KBM-7 (cell line): ENCODE measurements around the gene EDA.

Experiments used
- DNase-seq: peaks from one replicate; pipeline ENCODE4 v3.0.0-alpha.2; 2015
- in situ Hi-C: fragments of 300-500 bp; cut with MboI; formaldehyde crosslinking; loops from 2 replicates; pipeline ENCODE4 v1.14.3; 2020; ENCODE audit warnings: low sequenced_read_pairs, low pct_unique_long_range_greater_than_20kb, mixed read lengths

Gene EDA

DNA sequence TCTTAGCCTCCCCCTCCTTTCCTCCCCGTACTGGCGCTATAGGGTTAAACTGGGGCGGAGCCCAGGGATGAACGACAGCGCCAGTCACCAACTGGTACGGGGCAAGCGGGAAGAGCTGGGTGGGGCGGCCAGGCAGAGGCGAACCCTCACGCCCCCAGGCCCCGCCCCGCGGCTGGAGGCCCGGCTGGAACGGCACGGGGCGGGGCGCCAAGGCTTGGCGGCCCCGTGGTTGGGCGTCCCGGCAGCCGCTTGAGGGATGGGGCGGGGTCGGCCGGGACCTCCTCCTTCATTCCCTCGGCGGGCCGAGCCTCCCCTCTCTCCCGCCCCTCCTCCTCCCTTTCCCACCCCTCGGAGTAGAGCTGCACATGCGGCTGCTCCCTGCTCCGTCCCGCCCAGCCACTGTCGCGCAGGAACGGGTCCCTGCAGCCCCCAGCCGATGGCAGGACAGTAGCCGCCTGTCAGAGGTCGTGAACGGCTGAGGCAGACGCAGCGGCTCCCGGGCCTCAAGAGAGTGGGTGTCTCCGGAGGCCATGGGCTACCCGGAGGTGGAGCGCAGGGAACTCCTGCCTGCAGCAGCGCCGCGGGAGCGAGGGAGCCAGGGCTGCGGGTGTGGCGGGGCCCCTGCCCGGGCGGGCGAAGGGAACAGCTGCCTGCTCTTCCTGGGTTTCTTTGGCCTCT lies at the start of gene EDA:
EDA (plus strand) TSS at position 335 of the 678 bp plus-strand sequence.
- peak; percentile 94 for DNase-seq
- in situ Hi-C loops, result no loop called here

DNA sequence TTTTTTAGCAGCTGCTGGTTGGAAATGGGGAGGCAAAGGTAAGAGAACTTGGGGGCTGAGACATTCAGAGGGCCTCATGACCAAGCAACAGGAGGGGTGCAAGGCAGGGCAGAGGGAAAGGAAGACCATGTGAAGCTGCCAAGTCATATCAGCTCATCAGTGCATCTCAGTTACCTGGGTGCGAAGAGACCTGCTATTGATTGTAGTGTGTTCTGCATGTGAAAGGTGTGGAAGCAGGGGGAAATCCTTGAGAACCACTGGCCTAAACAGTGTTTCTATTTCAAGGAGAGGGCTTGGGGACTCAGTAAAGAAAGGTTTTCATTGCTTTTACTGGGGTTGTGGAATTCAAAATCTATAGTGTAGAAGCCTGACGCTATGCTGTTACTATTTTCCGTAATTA lies 47.1 kb upstream of the EDA start:
- no peak for DNase-seq
- in situ Hi-C loops, result no loop called here

DNA sequence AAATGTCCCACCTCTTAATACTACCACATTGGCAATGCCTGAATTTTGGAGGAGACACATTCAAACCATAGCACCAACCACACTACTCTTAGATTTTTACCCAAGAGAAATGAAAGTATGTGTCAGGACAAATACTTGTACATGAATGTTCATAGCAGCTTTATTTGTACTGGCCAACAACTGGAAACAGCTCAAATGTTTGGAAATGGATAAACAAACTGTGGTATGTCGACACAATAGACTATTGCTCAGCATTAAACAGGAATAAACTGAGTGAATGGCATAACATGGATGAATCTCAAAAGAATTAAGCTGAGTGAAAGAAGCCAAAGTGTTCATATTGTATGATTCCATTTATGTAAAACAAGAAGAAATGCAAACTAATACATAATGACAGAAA lies 18.5 kb upstream of the EDA start:
- DNase-seq, result no peak
- in situ Hi-C loops, result no loop called here

DNA sequence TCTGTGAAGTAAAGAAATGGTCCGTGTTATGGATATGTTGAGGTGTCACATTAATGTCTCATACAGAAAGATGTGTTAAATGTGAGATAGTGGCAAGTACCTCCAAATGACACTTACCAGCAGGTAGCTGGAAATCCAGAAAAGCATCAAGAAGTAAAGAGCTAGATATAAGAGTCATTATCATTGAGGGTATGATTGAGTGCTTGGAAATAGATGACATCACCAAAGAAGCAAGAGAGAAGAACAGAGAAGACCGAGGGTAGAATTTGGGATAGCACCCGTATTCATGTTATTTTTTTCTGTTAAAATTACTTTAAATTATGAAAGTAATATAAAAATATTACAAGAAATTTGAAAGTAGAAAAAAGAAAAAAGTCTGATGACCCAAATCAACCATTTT lies 15.7 kb upstream of the EDA start:
- in situ Hi-C loops, result no loop called here
- no peak for DNase-seq

DNA sequence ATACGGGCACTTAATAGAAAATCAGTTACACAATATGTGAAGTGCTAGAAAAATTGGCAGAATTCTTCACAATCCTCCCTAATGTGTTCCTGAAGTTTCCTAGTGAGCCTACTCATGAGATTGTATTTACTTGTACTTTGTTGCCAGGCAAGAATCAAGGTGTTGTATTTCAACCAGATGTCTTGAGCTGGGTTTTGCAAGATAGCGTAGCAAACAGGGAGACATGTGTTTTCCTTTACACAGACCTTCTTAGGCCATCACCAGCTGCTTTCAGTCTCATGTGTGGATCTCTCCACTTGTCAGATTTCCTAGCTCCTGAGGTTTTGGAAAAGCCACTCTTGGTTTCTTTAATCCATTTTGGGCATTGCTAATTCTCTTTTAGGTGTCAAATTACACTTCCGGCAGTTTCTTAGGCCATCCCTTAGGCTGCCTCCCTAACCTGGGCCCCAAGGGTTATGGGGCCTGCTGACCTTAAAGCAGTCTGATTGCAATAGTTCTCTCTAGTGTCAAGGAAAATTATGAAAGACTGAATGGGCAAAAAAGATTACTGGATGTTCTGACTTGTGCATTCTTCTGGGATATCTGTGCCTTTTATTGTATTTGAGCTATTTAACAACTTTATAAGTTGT lies 12.2 kb upstream of the EDA start:
- no peak for DNase-seq
- in situ Hi-C loops, result no loop called here

DNA sequence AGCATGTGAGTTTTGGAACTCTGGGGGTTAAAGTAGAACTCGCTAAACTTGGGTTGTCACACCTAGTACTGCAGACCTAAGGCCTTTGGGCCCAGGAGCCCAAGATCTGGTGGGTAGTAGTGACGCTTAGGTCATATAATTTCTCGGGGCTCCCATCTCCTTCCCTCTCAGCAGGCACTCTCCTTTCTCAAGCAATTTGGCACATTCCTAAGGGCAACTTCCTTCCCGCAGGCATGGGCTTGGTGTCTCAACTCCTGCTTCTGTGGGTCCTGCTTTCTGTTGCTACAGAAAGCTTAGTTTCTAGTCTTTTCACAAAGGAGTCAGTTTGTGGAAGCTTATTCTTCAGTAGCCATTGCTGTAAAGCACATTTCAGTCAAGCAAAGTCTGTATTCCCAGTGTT lies 10.4 kb upstream of the EDA start:
- DNase-seq, result no peak
- in situ Hi-C loops, result no loop called here

DNA sequence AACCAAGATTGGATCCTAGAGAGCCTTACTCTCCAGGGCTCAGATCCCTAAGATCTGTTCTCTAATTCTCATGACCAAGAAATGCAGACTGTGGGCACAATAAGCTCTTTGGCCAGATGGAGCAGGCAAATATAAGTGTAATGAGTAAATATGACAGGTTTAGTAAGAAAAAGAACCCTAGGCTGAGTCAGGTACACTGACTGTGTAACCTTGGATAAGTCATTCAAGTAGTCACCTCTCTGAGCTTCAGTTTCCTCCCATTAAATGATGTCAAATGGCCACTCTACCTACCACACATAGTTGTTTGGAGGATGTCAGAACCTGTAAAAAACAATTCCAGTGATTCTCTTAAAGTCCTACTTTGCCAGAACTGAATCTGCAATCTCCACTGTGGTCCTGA lies 8.3 kb upstream of the EDA start:
- in situ Hi-C loops, result no loop called here

DNA sequence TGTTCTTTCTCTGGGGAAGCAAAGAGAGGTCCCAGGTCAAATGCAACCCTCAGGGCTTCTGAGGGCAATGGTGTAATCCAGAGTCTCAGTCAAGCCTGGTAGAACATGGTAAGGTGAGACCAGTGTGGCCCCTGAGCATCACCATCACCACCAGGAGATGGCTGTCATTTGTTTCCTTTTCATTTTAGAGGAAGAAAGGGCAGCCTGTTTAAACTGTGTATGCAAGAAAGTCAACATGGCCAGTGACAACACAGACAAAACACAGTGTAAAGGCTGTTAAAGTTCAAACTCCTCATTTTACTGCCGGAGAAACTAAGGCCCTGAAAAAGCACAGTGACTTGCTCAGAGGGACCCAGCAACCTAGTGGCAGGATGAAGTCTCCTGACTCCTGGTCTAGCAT lies 2.0 kb upstream of the EDA start:
- DNase-seq, result no peak
- in situ Hi-C loops, result no loop called here

More for the DNA sequence above, 8.3 kb upstream of the EDA start:
- DNase-seq, result no peak

DNA sequence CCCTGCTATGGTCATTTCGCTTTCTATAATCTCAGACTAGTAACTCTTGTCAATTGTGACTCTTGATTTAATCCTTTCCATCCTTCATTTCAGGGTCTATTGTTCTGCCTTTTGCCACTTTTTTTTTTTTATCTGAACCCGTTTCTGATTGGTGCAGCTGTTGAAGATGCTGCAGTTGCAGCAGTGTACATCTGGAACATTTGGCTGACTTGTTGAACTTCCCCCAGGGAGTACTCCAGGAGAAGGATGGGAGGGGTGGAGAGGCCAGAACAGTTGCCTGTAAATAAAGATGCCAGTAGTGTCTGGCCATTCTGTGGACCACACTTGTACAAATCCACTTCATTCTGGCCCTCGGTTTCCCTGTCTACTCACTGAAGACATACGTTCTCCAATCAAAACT lies 1.0 kb upstream of the EDA start:
- in situ Hi-C loops, result no loop called here
- DNase-seq, result no peak

DNA sequence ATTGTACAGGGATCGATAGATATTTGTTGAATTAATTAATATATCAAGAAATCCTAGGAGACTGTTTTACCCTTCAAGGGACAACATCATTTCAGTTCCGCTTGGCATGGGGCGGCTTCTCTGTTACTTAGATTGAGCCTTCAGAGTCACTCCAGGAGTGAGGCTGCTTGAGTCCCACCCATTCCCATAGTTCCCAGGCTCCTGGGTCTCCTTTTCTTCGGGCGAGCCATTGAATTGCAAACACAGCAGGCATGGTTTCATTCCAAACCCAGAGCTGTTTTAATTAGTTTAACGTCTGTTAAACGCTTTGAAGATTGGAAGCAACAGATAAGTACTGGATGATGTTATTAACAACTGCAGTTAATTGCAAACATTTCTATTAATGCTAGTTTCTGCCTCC lies 571 bp upstream of the EDA start:
- in situ Hi-C loops, result no loop called here
- no peak for DNase-seq

DNA sequence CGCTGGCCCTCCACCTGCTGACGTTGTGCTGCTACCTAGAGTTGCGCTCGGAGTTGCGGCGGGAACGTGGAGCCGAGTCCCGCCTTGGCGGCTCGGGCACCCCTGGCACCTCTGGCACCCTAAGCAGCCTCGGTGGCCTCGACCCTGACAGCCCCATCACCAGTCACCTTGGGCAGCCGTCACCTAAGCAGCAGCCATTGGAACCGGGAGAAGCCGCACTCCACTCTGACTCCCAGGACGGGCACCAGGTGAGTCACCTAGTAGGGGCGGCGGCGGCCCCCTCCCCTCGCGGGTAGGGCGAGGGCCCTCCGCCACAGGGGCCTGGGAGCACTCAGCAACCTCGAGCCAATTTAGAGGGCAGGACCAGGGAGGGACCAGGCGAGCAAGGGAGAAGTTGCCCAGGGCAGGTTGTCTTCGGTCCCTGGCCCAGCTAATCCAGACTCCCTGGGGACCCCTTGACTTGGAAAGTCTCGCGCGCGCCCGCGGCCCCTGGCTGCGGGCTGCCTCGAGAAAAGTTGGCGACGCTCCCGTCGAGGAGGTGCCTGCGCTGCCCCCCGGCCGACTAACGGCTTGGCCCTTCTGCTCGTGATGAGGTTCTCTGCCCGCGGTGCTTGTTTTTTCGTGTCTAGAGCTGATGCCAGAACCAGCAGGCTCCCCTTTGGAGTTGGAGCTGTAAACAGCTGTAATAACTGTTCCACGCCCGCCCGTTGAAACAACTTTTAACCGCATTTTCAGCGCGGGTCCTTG lies 717 bp downstream of the EDA start:
- peak; percentile 28 for DNase-seq
- in situ Hi-C loops, result no loop called here

DNA sequence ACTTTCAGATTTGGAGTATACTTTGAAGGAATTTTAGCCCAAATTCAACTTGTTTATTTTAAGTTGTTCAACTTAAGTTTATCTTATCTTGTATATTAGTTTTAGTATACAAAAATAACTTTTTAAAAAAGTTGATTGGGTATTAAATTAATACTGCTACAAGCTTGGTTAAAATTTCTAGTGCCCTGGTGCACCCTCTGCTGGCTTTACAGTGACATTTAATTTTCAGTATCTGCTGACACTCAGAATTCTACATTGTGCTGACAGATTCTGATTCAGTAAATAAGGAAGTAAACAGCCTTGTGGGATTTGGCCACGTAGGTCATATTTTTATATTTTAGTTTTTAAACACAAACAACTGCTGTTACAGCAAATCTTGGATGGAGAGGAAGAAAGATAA lies 2.9 kb downstream of the EDA start:
- in situ Hi-C loops, result no loop called here
- DNase-seq, result peak; percentile 57

DNA sequence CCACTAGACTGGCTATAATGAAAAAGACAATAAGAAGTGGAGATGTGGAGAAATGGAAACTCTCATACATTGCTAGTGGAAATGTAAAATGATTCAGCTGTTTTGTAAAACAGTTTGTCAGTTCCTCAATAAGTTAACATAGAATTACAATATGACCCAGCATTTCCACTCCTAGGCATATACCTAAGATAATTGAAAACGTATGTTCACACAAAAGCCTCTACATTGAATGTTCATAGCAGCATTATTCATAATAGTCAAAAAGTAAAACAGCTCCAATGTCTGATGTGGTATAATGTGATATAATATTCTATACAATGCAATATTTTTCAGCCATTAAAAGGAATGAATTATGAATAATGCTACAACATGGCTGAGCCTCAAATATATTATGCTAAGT lies 10.2 kb downstream of the EDA start:
- no peak for DNase-seq
- in situ Hi-C loops, result no loop called here

DNA sequence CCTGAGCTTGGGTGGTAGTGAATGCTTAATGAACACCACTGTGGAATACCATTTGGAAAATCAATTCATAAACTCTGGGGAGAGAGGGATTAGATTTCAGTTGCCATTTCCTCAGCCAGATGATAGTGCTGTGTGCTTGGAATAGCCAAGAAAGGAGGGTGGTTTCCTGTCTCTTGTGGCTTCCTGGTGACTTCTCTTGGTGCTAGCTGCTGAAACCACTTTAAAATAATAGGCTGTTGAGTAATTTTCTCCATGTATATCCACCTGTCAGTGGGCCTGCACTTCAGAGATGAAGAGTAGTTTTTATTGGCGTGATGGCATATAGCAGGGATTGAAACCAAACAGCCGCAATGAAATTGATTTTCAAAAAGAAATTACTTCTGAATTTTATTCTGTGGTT lies 11.8 kb downstream of the EDA start:
- peak; percentile 19 for DNase-seq
- in situ Hi-C loops, result no loop called here

DNA sequence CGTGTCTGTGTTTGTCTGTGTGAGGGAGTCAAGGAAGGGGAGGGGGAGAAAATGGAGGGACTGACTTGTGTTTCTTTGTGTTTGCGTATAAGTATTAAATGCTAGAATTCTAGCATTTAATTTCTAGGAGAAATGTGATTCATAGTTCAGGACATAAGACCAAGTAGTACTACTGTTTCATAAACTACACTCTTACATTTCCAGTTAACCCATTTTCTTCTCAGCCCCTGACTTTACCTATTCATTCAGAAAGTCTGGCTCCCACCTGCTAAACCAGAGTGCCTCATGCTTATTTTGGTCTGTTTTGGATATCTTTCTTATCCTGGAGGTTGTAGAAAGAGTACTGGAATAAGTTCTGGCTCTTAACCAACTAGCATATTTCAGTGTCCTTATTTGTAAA lies 14.2 kb downstream of the EDA start:
- no peak for DNase-seq
- in situ Hi-C loops, result no loop called here

DNA sequence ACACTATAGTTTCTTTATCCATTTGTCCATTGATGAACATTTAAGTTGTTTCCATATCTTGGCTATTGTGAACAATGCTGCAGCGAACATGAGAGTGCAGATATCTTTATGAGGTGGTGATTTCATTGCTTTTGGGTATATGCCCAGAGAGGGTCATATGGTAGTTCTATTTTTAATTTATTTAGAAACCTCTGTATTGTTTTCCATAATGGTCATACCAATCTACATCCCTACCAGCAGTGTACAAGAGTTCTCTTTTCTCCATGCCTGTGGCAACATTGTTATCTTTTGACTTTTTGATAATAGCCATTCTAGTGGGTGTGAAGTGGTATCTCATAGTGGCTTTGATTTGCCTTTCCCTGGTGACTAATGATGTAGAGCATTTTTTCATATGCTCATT lies 48.8 kb downstream of the EDA start:
- in situ Hi-C loops, result no loop called here
- DNase-seq, result no peak

DNA sequence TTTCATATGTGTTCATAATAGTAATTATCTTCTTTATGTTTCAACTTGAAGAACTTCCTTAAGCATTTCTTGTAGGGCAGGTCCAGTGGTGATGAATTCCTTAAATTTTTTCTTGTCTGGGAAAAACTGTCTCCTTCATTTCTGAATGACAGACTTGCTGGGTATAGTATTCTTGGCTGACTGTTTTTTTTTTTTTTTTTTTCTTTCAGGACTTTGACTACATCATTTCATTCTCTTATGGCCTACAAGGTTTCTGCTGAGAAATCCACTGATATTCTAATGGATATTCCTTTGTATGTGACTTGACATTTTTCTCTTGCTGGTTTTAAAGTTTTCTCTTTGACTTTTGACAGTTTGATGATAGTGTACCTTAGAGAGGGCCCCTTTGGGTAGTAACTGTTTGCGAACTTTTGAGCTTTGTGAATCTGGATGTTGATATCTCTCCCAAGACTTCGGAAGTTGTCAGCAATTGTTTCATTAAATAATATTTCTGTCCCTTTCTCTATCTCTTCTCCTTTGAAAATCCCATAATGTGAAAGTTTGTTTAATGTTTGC lies 54.2 kb downstream of the EDA start:
- no peak for DNase-seq
- in situ Hi-C loops, result no loop called here

DNA sequence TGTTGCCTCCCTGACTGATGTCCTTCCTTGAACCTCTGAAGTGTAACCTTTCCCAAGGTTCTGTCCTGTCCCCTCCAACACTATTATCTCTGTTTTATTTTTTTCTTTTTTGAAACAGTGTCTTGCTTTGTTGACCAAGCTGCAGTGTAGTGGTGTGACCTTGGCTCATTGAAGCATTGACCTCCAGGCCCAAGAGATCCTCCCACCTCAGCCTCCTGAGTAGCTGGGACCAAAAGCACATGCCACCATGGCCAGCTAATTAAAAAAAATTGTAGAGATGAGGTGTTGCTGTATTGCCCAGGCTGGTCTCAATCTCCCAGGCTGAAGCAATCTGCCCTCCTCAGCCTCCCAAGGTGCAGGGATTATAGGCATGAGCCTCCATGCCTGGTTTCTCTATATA lies 59.0 kb downstream of the EDA start:
- in situ Hi-C loops, result no loop called here

DNA sequence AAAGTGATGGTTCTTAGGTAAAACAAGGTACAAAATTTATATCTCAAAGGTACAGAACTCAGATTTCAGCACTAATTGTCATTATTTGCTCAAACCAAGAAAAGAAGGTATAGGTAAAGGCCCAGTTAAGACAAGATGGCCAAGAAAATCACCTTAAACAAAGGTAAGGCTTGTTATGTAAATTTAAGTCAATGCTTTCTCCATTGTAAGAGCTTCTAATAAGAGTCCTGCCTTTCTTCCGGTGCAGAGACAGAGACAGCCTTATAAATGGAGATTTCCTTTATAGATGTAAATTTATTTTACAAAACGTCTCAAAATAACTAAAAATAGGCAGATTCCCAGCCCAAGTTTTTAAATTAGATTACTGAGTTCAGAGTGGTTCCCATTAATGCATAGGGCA lies 89.9 kb downstream of the EDA start:
- DNase-seq, result no peak
- in situ Hi-C loops, result no loop called here

More for the DNA sequence above, 59.0 kb downstream of the EDA start:
- DNase-seq, result no peak

DNA sequence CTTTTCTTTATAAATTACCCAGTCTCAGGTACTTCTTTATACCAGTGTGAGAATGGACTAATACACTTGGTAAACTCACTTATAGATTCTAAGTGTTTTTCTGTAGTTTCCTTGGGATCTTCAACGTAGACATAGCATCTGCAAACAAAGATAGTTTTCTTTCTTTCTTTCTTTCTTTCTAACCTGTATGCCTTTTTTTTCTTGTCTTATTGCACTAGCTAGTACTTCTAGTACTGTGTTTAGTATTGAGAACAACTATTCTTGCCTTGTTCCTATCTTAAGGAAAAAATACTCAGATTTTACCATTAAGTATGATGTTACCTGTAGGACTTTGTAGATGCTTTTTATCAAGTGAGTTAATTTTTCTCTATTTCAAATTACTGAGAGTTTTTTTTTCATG lies 102.2 kb downstream of the EDA start:
- in situ Hi-C loops, result no loop called here
- no peak for DNase-seq
